ENCODE results near the gene SPI1.
A peak's percentile ranks its signal among the peaks of the same experiment; 100 is the strongest.

SPI1 gene

GRCh38 chr11:47356129-47356997, 22.0 kb downstream of the SPI1 start:
- no peak for DNase-seq

DNA sequence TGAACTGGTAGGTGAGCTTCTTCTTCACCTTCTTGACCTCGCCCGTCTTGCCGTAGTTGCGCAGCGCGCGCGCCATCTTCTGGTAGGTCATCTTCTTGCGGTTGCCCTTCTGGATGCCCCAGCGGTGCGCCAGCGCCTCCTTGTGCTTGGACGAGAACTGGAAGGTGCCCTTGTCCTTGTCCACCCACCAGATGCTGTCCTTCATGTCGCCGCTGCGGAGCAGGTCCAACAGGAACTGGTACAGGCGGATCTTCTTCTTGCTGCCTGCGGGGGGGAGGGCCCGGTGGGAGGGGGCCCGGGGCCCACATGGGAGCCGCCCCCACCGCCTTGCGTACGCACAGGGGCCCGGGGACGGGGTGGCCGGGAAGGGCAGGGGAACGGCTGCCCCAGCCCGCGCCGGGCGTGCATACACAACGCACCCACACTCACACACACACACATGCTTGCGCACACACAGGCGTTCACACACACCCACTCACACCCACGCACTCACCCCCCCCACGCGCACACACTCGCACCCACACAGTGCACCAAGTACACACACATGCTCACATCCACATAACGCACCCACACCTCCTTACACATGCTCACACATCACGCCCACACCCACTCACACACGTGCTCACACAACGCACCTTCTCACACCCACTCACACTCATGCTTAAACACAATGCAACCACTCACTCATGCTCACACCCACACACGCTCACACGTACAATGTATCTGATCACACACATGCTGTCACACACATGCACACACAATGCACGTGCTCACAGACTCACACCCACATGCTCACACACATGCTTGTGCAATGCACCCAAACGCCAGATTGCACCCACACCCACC, 22.8 kb downstream of the SPI1 start:
- DNase-seq: peak; percentile 13

- no peak for DNase-seq
Measured at GRCh38 chr11:47354913-47355282, 23.4 kb downstream of the SPI1 start.

DNA sequence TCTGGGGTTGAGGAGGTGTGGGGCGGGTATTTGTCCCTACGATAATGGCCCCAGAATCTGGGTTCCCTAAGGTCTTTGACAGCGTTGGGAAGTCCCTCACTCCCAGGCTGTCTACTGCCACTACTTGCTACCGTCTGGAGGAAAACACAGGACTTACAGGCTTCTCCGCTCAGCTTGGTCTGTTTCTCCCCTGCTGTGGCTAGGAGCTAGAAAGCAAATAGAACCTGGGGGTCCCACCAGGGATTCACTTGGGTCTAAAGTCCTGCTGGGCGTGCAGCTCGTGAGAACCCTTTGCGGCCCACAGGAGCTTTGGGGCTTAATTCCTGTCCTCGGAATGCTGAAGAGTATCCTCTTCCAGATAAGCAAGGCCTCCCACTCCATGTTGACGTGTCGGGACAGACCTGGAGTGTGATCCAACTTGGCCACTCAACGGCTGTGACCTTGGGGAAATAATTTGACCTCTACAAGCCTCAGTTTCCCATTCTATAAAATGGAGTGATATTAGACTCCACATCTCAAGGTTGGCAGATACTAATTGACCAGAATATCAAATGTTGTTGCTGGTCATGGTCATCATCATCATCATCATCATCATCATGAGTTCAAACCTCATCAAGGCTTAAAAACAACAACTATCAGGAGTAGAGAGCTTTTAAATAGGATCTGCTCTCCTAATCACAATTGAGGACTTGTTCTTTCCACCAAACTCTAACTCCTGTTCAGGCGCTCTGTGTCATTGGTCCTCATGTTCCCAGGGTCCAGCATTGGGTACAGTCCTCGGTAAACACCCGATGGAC, 24.2 kb downstream of the SPI1 start:
- no peak for DNase-seq

- DNase-seq: no peak
Measured at GRCh38 chr11:47352556-47352955, 25.8 kb downstream of the SPI1 start, which contains the start of gene MYBPC3. TSS of gene MYBPC3 (minus strand) at chr11:47352702. CDS start at chr11:47352647, 55 bp downstream.

DNA sequence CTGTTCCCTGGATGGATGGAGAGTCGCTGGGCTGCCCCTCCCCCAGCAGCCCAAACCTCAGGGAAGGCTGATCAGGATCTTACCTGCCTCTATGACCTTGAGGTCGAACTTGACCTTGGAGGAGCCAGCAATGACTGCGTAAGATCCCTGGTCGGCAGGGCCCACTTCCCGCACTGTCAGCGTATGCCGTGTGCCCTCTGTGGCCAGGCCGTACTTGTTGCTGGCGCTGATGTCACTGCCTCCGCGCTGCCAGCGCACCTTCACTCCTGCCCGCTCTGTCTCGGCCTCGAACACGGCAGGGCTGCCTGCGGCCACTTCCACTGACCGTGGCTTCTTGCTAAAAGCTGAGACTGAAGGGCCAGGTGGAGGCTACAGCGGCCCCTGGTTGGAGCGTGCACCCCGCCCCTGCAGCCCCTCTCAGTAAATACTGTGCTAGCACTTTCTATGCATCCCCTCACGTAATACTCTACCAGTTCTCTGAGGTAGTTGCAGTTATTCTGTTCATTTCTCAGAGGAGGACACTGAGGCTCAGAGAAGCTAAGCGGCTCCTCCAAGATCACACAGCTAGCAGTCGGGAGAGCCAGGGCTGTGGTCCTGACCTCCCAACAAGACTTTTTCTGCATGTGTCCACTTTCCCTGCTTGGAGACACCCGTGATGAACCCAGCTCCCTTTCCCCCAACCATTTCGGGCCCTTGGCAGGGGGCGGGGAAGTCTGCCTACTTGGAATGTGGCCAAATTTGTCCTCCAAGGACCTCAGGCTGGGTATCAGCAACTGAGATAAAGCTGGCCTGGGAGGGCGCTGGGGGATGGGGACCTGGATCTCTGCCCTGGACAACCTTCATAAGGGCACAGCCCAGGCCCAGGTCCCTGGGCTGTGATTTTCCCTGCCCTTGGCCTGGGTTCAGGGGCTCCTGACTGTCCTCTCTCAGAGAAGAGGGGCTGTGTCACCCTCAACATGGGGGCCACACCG, 26.9 kb downstream of the SPI1 start:
- DNase-seq: no peak

DNA sequence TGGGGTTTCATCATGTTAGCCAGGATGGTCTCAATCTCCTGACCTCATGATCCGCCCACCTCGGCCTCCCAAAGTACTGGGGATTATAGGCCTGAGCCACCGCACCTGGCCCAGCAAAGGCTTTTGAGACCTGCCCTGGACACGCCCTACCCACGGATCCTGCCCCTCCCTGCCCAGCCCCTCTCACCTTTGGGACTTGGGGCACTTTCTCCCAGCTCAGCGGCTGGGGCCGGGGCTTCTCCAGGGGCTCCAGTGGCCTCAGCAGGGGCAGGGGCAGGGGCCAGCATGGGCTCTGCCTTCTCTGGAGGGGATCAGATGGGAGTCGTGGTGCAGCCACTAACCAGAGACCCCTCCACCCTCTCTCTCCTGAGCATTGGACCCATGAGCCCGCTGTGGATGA, 28.0 kb downstream of the SPI1 start:
- no peak for DNase-seq

DNA sequence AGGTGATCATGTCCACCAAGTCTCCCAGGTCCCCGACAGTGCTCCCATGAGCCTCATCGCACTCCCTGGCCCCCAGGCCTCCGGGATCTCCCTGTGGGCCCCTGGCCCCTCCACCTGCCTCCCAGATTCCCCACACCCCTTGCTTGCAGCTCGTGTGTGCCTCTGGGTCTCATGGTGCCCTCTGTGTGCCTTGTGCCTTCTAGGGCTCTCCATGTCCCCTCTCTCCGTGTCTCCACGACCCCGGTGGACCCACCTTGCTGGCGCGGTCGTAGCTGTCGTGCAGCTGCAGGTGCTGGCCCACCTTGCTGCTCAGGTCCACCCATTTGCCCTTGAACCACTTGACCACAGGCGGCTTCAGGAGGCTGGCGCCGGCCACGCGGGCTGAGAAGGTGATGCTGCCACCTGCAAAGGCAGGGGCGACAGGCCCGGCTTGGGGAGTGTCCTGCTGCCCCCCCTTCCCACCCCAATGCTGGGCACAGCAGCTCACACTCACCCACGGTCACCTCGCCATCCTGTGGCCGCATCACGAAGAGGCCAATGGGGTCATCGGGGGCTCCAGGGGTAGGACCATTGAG, 28.7 kb downstream of the SPI1 start:
- DNase-seq: no peak

DNA sequence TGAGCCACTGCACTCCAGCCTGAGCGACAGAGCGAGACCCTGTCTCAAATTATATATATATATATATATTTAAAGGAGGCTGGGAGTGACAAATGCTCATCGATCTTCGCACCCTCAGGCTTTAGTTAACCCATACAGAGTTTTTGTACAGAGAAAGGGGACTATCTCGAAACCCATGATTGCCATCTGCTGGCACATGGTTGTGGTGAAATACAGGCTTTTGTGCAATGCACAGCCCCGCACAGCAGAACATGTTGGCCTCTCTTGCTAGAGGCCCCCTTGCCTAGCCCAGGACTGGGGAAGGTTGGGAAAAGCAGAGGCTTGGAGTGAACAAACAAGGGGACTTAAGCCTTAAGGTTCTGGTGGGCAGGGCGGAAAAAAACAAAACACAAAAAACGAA, 29.5 kb downstream of the SPI1 start:
- DNase-seq: peak; percentile 71

- no peak for DNase-seq
Measured at GRCh38 chr11:47348131-47348802, 30.1 kb downstream of the SPI1 start.

GRCh38 chr11:47347137-47347536, 31.2 kb downstream of the SPI1 start:
- no peak for DNase-seq

- DNase-seq: no peak
Measured at GRCh38 chr11:47345890-47346563, 32.3 kb downstream of the SPI1 start.

- DNase-seq: no peak
Measured at GRCh38 chr11:47342854-47343253, 35.5 kb downstream of the SPI1 start.

GRCh38 chr11:47342036-47342803, 36.1 kb downstream of the SPI1 start:
- DNase-seq: no peak

DNA sequence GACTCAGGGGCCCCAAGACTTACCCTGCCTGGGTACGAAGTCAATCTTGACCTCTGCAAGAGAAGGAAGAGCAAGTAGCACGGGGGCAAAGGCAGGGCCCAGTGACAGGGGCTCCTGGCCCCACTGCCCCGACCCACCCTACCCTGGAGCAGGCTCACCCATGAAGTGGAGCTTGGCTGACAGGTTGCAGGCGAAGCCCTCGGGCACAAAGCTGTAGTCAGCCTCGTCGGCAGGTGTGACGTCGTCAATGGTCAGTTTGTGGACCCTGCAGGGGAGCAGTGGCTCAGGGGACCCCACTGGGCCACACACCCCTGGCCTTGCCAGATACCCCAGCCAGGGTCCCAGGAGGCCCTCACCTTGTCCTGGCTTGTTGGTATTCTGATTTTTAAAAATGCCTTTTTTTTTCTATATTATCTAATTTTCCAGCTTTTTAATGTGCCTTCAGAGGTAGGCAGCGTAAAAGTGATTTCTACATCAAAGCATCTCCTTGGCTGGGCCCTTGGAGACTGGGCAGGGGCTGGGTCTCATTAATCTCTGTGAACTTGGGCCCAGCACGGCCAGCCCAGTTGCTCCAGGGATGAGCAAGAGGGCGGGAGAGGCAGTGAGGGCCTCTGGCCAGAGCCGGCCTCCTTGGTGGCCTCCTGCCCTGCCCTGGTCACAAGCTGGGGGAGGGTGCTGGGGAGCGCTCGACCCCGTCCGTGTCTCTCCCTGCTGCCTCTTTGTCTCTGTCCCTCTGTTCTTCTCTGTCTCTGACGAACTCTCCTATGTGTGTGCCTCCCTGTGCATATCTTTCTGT, 37.2 kb downstream of the SPI1 start:
- DNase-seq: no peak

DNA sequence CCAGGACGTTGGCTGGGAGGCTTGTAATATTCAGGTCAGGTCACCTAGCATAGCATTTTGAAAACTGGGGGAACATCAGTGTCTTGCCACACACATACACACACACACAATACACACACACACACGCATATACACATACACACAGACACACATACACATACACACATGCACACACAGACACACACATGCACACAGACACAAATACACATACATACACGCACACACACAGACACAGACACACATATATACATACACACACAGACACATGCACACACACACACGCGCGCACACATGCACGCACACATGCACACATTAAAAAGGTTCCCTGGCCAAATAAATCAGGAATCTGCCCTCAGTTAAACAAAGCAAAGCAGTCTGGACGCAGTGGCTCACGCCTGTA, 38.3 kb downstream of the SPI1 start:
- no peak for DNase-seq

GRCh38 chr11:47338396-47339241, 39.7 kb downstream of the SPI1 start:
- DNase-seq: no peak

All from MV-4-11 (cell line).